OCI-LY1 (cell line): ENCODE data around the gene MAML2.

Experiments
- CTCF ChIP-seq: fragments of 200-600 bp; sonication (generic), shearing (Covaris generic); IDR thresholded peaks from 2 replicates; pipeline ENCODE4 v1.5.1; 2017; ENCODE audit warnings: mild to moderate bottlenecking, antibody characterized with exemption, low read length, moderate library complexity, mixed read lengths
- EZH2 ChIP-seq: fragments of 200-600 bp; sonication (generic), shearing (Covaris generic); IDR thresholded peaks from 2 replicates; pipeline ENCODE4 v1.8.0; 2017; ENCODE audit warnings: borderline replicate concordance, mixed run types, mild to moderate bottlenecking, antibody characterized with exemption, low read length, moderate library complexity, mixed read lengths

- TF ChIP-seq CTCF (no peak), EZH2 (no peak)
Observed at GRCh38 chr11:96134602-96135001, 208.4 kb downstream of the MAML2 start.
